CD4-positive, alpha-beta T cell (primary cell): ENCODE measurements around the gene LYPD6B. TPM values are rescaled to one million over a fixed set of nuclear protein-coding genes. Genes with fewer than 3 reads are reported as not detected.

Experiments used
- ATAC-seq: fragments of 200-7000 bp; cut with Tn5 transposase; one replicate; pipeline ENCODE4 v1.10.0; 2022; ENCODE audit warnings: mild to moderate bottlenecking; ENCODE audit not compliant: poor library complexity
- CTCF ChIA-PET: fragments of 350-600 bp; sonication (Branson Sonifier 250); formaldehyde crosslinking; loops from one replicate; lab custom pipeline; 2021; ENCODE audit warnings: antibody characterized with exemption, inconsistent platforms; lab: Charles Lee
- POLR2A ChIA-PET: fragments of 350-600 bp; sonication (Branson Sonifier 250); formaldehyde crosslinking; loops from one replicate; lab custom pipeline; 2021; ENCODE audit warnings: antibody characterized with exemption, inconsistent platforms; lab: Charles Lee
- DNase-seq, 14 experiments: peaks; one replicate each; pipeline ENCODE4 v3.0.0-alpha.2; 2013 to 2020; ENCODE audit warnings: mixed read lengths in 2 of 14
- H3K27ac ChIP-seq, 2 donors: one replicate each; pipeline versions ENCODE4 v1.5.1 to v1.7.0; 2013; ENCODE audit warnings: low read length in 2 of 2, low read depth in 1 of 2, mild to moderate bottlenecking in 1 of 2
- H3K27me3 ChIP-seq, 2 experiments: 1 replicate in 1 of 2; 2 replicates in 1 of 2; pipeline versions ENCODE4 v1.6.1 to v1.7.0; 2013; ENCODE audit warnings: low read length in 2 of 2, control low read depth in 1 of 2, mild to moderate bottlenecking in 1 of 2, moderate library complexity in 1 of 2; ENCODE audit not compliant: insufficient read depth in 2 of 2, control insufficient read depth in 1 of 2
- H3K36me3 ChIP-seq: one replicate; pipeline ENCODE4 v1.6.1; 2013; ENCODE audit warnings: low read length, control low read depth; ENCODE audit not compliant: insufficient read depth
- H3K4me1 ChIP-seq: one replicate; pipeline ENCODE4 v1.6.1; 2013; ENCODE audit warnings: low read length, control low read depth; ENCODE audit not compliant: insufficient read depth
- H3K4me3 ChIP-seq: one replicate; pipeline ENCODE4 v1.5.1; 2013; ENCODE audit warnings: mild to moderate bottlenecking, low read length, moderate library complexity
- H3K9me3 ChIP-seq, 2 experiments: 1 replicate in 1 of 2; 2 replicates in 1 of 2; pipeline versions ENCODE4 v1.6.1 to v1.7.0; 2013; ENCODE audit warnings: low read length in 2 of 2, mild to moderate bottlenecking in 2 of 2, control low read depth in 1 of 2, moderate library complexity in 1 of 2; ENCODE audit not compliant: control insufficient read depth in 1 of 2, insufficient read depth in 1 of 2
- H3K27ac Mint-ChIP-seq: one replicate; pipeline ENCODE4 v1.8.0; 2020; ENCODE audit warnings: mixed read lengths
- H3K27me3 Mint-ChIP-seq: one replicate; pipeline ENCODE4 v1.8.0; 2021; ENCODE audit warnings: mixed read lengths
- H3K36me3 Mint-ChIP-seq: one replicate; pipeline ENCODE4 v1.8.0; 2021; ENCODE audit warnings: low read depth, mixed read lengths
- H3K4me1 Mint-ChIP-seq: one replicate; pipeline ENCODE4 v1.8.0; 2021; ENCODE audit warnings: low read depth, mixed read lengths
- H3K4me3 Mint-ChIP-seq: one replicate; pipeline ENCODE4 v1.8.0; 2020; ENCODE audit warnings: mild to moderate bottlenecking, mixed read lengths
- H3K9me3 Mint-ChIP-seq: one replicate; pipeline ENCODE4 v1.8.0; 2020; ENCODE audit warnings: mixed read lengths
- CTCF ChIP-seq: fragments of 200-600 bp; IDR thresholded peaks from one replicate; pipeline ENCODE4 v1.8.0; 2022; ENCODE audit warnings: antibody characterized with exemption, mild to moderate bottlenecking
- intact Hi-C, 2 experiments: fragments of 100-400 bp; cut with DNase I in 1 of 2; cut with micrococcal nuclease in 1 of 2; formaldehyde crosslinking; loops; one replicate each; pipeline versions ENCODE4 v1.15.1 to v1.9.0; 2023 to 2025; cut with DNase I, micrococcal nuclease
- total RNA-seq, 174 experiments: library from RNA in 2 of 174; stranded (reverse) in 2 of 174; gene quantifications; one replicate each; pipeline ENCODE4 v1.2.3 and lab custom pipeline; 2021 to 2026

The LYPD6B gene
- total RNA-seq, 2 experiments from 2014 or later: not detected

- ATAC-seq (no peak), DNase-seq (no peak)
- no peaks in the 10 kb centered on the region for H3K36me3 Mint-ChIP-seq
- no peak overlapping the region for H3K4me3 Mint-ChIP-seq
- Histone ChIP-seq H3K36me3 (no peaks in the 10 kb centered on the region), H3K9me3 (no peaks in the 10 kb centered on the region), H3K4me1 (no peaks in the 10 kb centered on the region), H3K4me3 (no peak overlapping the region), H3K27ac (no peak overlapping the region), H3K27me3 (peaks cover 0 to 4% of the 10 kb centered on the region in 2 experiments)
- CTCF ChIA-PET: no interaction called here
- H3K9me3 Mint-ChIP-seq: no peaks in the 10 kb centered on the region
- intact Hi-C loops: no loop called here
- no peaks in the 10 kb centered on the region for H3K4me1 Mint-ChIP-seq
- TF ChIP-seq CTCF: no peak
- H3K27ac Mint-ChIP-seq: no peak overlapping the region
- H3K27me3 Mint-ChIP-seq: peaks cover 22% of the 10 kb centered on the region
- POLR2A ChIA-PET: no interaction called here
Observed at GRCh38 chr2:149125031-149125725, 86.7 kb downstream of the LYPD6B start.

- H3K27me3 ChIP-seq: no peaks in the 10 kb centered on the region
- no peaks in the 10 kb centered on the region for H3K4me1 Mint-ChIP-seq
- H3K36me3 ChIP-seq: no peaks in the 10 kb centered on the region
- H3K27ac Mint-ChIP-seq: no peak overlapping the region
- no peaks in the 10 kb centered on the region for H3K4me1 ChIP-seq
- intact Hi-C loops: no loop called here
- ATAC-seq (no peak), DNase-seq (no peak)
- peaks cover 21% of the 10 kb centered on the region for H3K27me3 Mint-ChIP-seq
- ChIA-PET POLR2A (no interaction called here), CTCF (no interaction called here)
- H3K4me3 Mint-ChIP-seq: no peak overlapping the region
- no peak for TF ChIP-seq CTCF
- H3K9me3 Mint-ChIP-seq: no peaks in the 10 kb centered on the region
- H3K9me3 ChIP-seq: no peaks in the 10 kb centered on the region
- H3K36me3 Mint-ChIP-seq: no peaks in the 10 kb centered on the region
- no peak overlapping the region for H3K27ac ChIP-seq
- no peak overlapping the region for H3K4me3 ChIP-seq
Observed at GRCh38 chr2:149129433-149129832, 90.9 kb downstream of the LYPD6B start.

- Mint-ChIP-seq H3K4me1 (no peaks in the 10 kb centered on the region), H3K9me3 (no peaks in the 10 kb centered on the region), H3K4me3 (no peak overlapping the region), H3K27ac (no peak overlapping the region), H3K27me3 (peaks cover 15% of the 10 kb centered on the region), H3K36me3 (no peaks in the 10 kb centered on the region)
- H3K36me3 ChIP-seq: no peaks in the 10 kb centered on the region
- no peaks in the 10 kb centered on the region for H3K9me3 ChIP-seq
- POLR2A ChIA-PET: no interaction called here
- DNase-seq (no peak), ATAC-seq (no peak)
- intact Hi-C loops: no loop called here
- no peaks in the 10 kb centered on the region for H3K4me1 ChIP-seq
- CTCF ChIA-PET: no interaction called here
- H3K4me3 ChIP-seq: no peak overlapping the region
- H3K27me3 ChIP-seq: no peaks in the 10 kb centered on the region
- no peak for TF ChIP-seq CTCF
- no peak overlapping the region for H3K27ac ChIP-seq
Observed at GRCh38 chr2:149132339-149132738, 93.8 kb downstream of the LYPD6B start.
